ENCODE data around the gene ZIC1.

ZIC1 gene

GRCh38 chr3:147462856-147463255, 53.7 kb downstream of the ZIC1 start:
- TF ChIP-seq POLR2A (IDR thresholded peaks at IDR 0.05; ENCODE audit: low read depth, low read length): no peak
- DNase-seq (ENCODE audit: insufficient read length, low spot score): no peak
- no peak for FAIRE-seq

Measured in H54 (cell line).